HepG2 (cell line): ENCODE data around the gene TUBB3. TPM values are rescaled to one million over a fixed set of nuclear protein-coding genes. Genes with fewer than 3 reads are reported as not detected.

Experiments
- CBX1 ChIP-seq: IDR thresholded peaks from one replicate; pipeline ENCODE4 v1.6.1; 2016; ENCODE audit warnings: antibody characterized with exemption, low read depth
- DNMT3B ChIP-seq: conservative IDR thresholded peaks from 2 replicates; pipeline ENCODE4 v1.6.1; 2016; ENCODE audit warnings: missing biosample characterization, control low read depth
- ELF4 ChIP-seq: sonication (generic); formaldehyde crosslinking; IDR thresholded peaks from 2 replicates; pipeline ENCODE4 v1.5.0; 2020; ENCODE audit warnings: missing genetic modification reagents, mild to moderate bottlenecking, moderate library complexity, borderline replicate concordance
- GATA4 ChIP-seq: sonication (generic); IDR thresholded peaks from 2 replicates; pipeline ENCODE4 v1.6.1; 2016; ENCODE audit warnings: antibody characterized with exemption, low read depth, borderline replicate concordance
- REXO4 ChIP-seq: sonication (generic); formaldehyde crosslinking; IDR thresholded peaks from 2 replicates; pipeline ENCODE4 v1.8.0; 2022; ENCODE audit warnings: missing genetic modification reagents, mild to moderate bottlenecking, borderline replicate concordance
- ZNF468 ChIP-seq: sonication (generic); formaldehyde crosslinking; IDR thresholded peaks from 2 replicates; pipeline ENCODE4 v1.8.0; 2022; ENCODE audit warnings: mild to moderate bottlenecking, moderate library complexity, missing genetic modification reagents
- ZNF670 ChIP-seq: sonication (generic); formaldehyde crosslinking; IDR thresholded peaks from 2 replicates; pipeline ENCODE4 v1.8.0; 2022; ENCODE audit warnings: mild to moderate bottlenecking, missing genetic modification reagents, borderline replicate concordance
- ZNF703 ChIP-seq: sonication (generic); formaldehyde crosslinking; IDR thresholded peaks from 2 replicates; pipeline ENCODE4 v1.5.1; 2020; ENCODE audit warnings: missing genetic modification reagents, mild to moderate bottlenecking, moderate library complexity, borderline replicate concordance
- polyA plus RNA-seq, 8 experiments: library from polyadenylated mRNA; depleted of rRNA in 3 of 8; stranded (reverse) in 7 of 8; unstranded in 1 of 8; fragments of >200 nt; fragmentation: Illumina TruSeq in 4 of 8; extraction: Trizol in 4 of 8; gene quantifications; 2 replicates each; pipeline versions ENCODE4 v1.2.1 to v1.2.3, GENCODE V29; 2011 to 2016; ENCODE audit warnings: low read depth in 4 of 8, missing spikeins in 1 of 8, mixed read lengths in 1 of 8; ENCODE audit not compliant: insufficient read depth in 1 of 8
- total RNA-seq, 5 experiments: library from RNA; depleted of rRNA; stranded (reverse); fragments of >200 nt; fragmentation: Illumina TruSeq; extraction: Trizol; gene quantifications; 2 replicates each; pipeline ENCODE4 v1.2.3, GENCODE V29; 2016; ENCODE audit warnings: low read depth in 1 of 5
- TF ChIP-seq, protein P1 (sequence below): sonication (generic); formaldehyde crosslinking; IDR thresholded peaks from 2 replicates; pipeline ENCODE4 v1.4.0; 2020; ENCODE audit warnings: mild to moderate bottlenecking, missing genetic modification reagents
- TF ChIP-seq, protein P2 (sequence below): sonication (generic); formaldehyde crosslinking; IDR thresholded peaks from 2 replicates; pipeline ENCODE4 v1.8.0; 2023; ENCODE audit warnings: mild to moderate bottlenecking, missing genetic modification reagents
- TF ChIP-seq, protein P3 (sequence below): sonication (generic); formaldehyde crosslinking; IDR thresholded peaks from 2 replicates; pipeline ENCODE4 v1.4.0; 2020; ENCODE audit warnings: low read depth, missing genetic modification reagents
- TF ChIP-seq, protein P4 (sequence below): IDR thresholded peaks from 2 replicates; pipeline ENCODE4 v1.6.1; 2016; ENCODE audit warnings: missing compliant biosample characterization, missing genetic modification reagents, borderline replicate concordance
- TF ChIP-seq, protein P5 (sequence below): sonication (generic); formaldehyde crosslinking; IDR thresholded peaks from 2 replicates; pipeline ENCODE4 v1.5.0; 2020; ENCODE audit warnings: missing genetic modification reagents
- TF ChIP-seq, protein P6 (sequence below): sonication (generic); formaldehyde crosslinking; IDR thresholded peaks from 2 replicates; pipeline ENCODE4 v1.4.0; 2020; ENCODE audit warnings: mild to moderate bottlenecking, missing genetic modification reagents

The TUBB3 gene
- total and polyA plus RNA-seq, 2 of the 13 experiments (the other 11 are each of a cell fraction or from before 2014, with no cell fraction given): 110 to 185 TPM

DNA sequence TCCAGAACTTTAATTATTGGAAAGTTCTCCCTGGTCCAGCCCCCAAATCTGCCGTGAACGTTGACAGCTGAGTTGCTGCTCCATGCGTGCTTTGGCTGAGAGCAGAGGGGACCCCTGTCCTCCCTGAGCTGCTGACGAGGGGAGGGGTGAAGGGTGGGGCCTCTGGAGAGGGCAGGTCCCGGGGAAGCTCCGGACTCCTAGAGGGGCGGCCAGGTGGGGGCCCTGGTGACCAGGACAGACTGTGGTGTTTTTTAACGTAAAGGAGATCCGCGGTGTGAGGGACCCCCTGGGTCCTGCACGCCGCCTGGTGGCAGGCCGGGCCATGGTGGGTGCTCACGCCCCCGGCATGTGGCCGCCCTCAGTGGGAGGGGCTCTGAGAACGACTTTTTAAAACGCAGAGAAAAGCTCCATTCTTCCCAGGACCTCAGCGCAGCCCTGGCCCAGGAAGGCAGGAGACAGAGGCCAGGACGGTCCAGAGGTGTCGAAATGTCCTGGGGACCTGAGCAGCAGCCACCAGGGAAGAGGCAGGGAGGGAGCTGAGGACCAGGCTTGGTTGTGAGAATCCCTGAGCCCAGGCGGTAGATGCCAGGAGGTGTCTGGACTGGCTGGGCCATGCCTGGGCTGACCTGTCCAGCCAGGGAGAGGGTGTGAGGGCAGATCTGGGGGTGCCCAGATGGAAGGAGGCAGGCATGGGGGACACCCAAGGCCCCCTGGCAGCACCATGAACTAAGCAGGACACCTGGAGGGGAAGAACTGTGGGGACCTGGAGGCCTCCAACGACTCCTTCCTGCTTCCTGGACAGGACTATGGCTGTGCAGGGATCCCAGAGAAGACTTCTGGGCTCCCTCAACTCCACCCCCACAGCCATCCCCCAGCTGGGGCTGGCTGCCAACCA lies 4.4 kb upstream of the TUBB3 start, which contains the start of gene MC1R (continued):
- TF ChIP-seq, protein P1, sequence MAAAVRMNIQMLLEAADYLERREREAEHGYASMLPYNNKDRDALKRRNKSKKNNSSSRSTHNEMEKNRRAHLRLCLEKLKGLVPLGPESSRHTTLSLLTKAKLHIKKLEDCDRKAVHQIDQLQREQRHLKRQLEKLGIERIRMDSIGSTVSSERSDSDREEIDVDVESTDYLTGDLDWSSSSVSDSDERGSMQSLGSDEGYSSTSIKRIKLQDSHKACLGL (CRISPR knock-in tag): peak; percentile 86
- TF ChIP-seq ZNF703: peak; percentile 21; the same call in 1 of the 2 replicates
- TF ChIP-seq, protein P2, sequence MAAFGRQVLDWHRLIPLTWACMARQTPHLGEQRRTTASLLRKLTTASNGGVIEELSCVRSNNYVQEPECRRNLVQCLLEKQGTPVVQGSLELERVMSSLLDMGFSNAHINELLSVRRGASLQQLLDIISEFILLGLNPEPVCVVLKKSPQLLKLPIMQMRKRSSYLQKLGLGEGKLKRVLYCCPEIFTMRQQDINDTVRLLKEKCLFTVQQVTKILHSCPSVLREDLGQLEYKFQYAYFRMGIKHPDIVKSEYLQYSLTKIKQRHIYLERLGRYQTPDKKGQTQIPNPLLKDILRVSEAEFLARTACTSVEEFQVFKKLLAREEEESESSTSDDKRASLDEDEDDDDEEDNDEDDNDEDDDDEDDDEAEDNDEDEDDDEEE (CRISPR knock-in tag): peak; percentile 92; the same call in 1 of the 2 replicates
- TF ChIP-seq, protein P3, sequence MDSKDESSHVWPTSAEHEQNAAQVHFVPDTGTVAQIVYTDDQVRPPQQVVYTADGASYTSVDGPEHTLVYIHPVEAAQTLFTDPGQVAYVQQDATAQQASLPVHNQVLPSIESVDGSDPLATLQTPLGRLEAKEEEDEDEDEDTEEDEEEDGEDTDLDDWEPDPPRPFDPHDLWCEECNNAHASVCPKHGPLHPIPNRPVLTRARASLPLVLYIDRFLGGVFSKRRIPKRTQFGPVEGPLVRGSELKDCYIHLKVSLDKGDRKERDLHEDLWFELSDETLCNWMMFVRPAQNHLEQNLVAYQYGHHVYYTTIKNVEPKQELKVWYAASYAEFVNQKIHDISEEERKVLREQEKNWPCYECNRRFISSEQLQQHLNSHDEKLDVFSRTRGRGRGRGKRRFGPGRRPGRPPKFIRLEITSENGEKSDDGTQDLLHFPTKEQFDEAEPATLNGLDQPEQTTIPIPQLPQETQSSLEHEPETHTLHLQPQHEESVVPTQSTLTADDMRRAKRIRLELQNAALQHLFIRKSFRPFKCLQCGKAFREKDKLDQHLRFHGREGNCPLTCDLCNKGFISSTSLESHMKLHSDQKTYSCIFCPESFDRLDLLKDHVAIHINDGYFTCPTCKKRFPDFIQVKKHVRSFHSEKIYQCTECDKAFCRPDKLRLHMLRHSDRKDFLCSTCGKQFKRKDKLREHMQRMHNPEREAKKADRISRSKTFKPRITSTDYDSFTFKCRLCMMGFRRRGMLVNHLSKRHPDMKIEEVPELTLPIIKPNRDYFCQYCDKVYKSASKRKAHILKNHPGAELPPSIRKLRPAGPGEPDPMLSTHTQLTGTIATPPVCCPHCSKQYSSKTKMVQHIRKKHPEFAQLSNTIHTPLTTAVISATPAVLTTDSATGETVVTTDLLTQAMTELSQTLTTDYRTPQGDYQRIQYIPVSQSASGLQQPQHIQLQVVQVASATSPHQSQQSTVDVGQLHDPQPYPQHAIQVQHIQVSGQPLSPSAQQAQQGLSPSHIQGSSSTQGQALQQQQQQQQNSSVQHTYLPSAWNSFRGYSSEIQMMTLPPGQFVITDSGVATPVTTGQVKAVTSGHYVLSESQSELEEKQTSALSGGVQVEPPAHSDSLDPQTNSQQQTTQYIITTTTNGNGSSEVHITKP (CRISPR knock-in tag): no peak
- TF ChIP-seq ZNF468 (CRISPR knock-in tag): no peak
- TF ChIP-seq, protein P4, sequence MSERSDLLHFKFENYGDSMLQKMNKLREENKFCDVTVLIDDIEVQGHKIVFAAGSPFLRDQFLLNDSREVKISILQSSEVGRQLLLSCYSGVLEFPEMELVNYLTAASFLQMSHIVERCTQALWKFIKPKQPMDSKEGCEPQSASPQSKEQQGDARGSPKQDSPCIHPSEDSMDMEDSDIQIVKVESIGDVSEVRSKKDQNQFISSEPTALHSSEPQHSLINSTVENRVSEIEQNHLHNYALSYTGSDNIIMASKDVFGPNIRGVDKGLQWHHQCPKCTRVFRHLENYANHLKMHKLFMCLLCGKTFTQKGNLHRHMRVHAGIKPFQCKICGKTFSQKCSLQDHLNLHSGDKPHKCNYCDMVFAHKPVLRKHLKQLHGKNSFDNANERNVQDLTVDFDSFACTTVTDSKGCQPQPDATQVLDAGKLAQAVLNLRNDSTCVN (CRISPR knock-in tag): peak; percentile 52
- TF ChIP-seq, protein P5, sequence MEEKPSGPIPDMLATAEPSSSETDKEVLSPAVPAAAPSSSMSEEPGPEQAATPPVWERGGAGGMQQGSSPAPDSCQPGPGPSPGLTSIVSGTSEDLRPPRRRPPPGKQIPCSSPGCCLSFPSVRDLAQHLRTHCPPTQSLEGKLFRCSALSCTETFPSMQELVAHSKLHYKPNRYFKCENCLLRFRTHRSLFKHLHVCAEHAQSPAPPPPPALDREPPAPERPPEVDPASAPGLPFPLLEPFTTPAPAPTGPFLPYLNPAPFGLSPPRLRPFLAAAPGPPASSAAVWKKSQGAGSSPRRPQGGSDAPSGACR (CRISPR knock-in tag): no peak; the same call in 1 of the 2 replicates
- TF ChIP-seq, protein P6, sequence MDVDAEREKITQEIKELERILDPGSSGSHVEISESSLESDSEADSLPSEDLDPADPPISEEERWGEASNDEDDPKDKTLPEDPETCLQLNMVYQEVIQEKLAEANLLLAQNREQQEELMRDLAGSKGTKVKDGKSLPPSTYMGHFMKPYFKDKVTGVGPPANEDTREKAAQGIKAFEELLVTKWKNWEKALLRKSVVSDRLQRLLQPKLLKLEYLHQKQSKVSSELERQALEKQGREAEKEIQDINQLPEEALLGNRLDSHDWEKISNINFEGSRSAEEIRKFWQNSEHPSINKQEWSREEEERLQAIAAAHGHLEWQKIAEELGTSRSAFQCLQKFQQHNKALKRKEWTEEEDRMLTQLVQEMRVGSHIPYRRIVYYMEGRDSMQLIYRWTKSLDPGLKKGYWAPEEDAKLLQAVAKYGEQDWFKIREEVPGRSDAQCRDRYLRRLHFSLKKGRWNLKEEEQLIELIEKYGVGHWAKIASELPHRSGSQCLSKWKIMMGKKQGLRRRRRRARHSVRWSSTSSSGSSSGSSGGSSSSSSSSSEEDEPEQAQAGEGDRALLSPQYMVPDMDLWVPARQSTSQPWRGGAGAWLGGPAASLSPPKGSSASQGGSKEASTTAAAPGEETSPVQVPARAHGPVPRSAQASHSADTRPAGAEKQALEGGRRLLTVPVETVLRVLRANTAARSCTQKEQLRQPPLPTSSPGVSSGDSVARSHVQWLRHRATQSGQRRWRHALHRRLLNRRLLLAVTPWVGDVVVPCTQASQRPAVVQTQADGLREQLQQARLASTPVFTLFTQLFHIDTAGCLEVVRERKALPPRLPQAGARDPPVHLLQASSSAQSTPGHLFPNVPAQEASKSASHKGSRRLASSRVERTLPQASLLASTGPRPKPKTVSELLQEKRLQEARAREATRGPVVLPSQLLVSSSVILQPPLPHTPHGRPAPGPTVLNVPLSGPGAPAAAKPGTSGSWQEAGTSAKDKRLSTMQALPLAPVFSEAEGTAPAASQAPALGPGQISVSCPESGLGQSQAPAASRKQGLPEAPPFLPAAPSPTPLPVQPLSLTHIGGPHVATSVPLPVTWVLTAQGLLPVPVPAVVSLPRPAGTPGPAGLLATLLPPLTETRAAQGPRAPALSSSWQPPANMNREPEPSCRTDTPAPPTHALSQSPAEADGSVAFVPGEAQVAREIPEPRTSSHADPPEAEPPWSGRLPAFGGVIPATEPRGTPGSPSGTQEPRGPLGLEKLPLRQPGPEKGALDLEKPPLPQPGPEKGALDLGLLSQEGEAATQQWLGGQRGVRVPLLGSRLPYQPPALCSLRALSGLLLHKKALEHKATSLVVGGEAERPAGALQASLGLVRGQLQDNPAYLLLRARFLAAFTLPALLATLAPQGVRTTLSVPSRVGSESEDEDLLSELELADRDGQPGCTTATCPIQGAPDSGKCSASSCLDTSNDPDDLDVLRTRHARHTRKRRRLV (CRISPR knock-in tag): peak; percentile 68; the same call in 1 of the 2 replicates
- peak; percentile 50 for TF ChIP-seq CBX1
- TF ChIP-seq DNMT3B: no peak
- peak; percentile 47; the same call in 1 of the 2 replicates for TF ChIP-seq GATA4
- TF ChIP-seq REXO4 (CRISPR knock-in tag): no peak; the same call in 1 of the 2 replicates
- no peak for TF ChIP-seq ELF4 (CRISPR knock-in tag)
- 0 out of 2 replicates have a peak, but pooled peaks have one; percentile 61 for TF ChIP-seq ZNF670 (CRISPR knock-in tag)
